IPS-18c (cell line): ENCODE results near the gene NELL1.

ENCODE experiments used
- H3K4me3 ChIP-seq: 2 replicates; pipeline ENCODE4 v1.7.0; 2013; ENCODE audit warnings: low read depth, mild to moderate bottlenecking, low read length, moderate library complexity; ENCODE audit not compliant: insufficient read depth
- H3K9me3 ChIP-seq: one replicate; pipeline ENCODE4 v1.6.1; 2013; ENCODE audit warnings: mild to moderate bottlenecking, low read length, moderate library complexity; ENCODE audit not compliant: control insufficient read depth, insufficient read depth

Gene NELL1

DNA sequence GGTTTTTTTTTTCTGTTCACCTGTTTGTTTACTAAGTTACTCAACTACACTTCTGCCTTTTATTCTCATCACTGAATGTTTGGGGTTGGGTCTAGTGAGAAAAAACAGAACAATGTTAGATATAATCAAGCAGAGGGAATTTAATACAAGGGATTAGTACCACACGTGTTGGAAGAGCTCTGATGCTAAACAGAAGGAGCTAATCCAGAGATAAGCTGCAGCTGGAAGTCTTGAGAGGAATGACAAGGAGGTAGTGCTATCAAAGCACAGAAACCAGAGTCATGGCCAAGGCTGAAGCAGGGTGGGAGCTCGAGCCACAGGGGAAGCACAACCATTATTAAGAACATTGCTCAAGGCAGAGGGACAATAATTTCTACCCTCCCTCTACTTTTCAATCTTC is 919.4 kb downstream of the NELL1 start:
- Histone ChIP-seq H3K4me3 (no peak overlapping the region), H3K9me3 (no peaks in the 10 kb centered on the region)

DNA sequence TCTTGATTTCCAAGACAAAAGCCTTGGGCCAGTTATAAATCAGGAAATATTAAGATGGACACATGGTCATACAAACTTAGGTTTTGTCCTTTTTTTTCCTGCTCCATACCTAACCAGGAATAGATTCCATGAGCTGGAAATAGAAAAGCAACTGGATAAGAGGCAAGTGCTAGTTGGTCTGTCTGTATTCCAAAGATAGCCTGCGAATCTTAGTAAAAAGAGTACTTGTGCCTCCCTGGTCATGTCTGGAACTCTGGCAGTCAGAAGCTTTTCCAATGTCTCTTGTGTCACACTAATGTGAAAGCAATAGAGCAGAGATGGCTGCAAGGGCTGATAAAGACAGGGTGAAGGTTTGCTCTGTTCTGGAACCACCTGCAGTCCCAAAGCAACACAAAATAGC is 933.3 kb downstream of the NELL1 start:
- no peak overlapping the region for H3K4me3 ChIP-seq
- H3K9me3 ChIP-seq, result no peaks in the 10 kb centered on the region

DNA sequence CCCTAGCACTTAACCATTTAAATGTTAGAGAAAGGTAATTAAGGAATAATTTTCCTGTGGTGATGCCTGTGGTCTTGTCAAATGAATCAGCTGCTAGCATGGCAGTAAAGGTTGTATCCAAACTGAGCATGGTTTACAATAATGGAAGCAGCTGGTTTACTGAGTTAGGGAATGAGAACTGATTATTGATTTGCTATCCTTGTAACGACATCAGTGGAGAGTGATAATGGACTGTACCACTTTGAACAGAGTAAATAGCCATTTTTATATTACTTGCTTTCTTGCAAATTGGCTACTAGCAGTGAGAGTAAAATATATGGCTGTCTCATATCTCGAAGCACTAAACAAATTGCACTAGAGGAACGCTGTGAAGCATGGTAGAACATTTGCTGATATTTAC is 934.5 kb downstream of the NELL1 start:
- Histone ChIP-seq H3K4me3 (no peak overlapping the region), H3K9me3 (no peaks in the 10 kb centered on the region)

DNA sequence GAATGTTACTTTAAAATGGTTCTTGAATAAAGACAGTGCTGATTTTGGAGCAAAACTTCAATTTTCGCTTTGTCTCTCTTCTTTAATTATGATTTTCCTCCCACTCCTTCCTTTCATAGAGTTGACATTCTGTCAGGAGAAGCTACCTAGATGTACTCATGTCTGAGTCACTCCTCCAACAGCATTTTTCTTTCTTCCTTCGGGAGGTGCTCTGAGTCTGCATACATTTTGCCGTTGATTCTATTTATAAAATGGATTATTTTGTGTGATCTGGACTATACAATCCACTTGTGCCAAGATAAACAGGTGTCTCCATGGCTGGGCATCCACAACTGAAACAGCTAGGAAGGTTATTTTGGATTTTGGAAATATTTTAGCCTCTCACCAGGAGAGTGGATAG is 935.2 kb downstream of the NELL1 start:
- Histone ChIP-seq H3K4me3 (no peak overlapping the region), H3K9me3 (no peaks in the 10 kb centered on the region)

DNA sequence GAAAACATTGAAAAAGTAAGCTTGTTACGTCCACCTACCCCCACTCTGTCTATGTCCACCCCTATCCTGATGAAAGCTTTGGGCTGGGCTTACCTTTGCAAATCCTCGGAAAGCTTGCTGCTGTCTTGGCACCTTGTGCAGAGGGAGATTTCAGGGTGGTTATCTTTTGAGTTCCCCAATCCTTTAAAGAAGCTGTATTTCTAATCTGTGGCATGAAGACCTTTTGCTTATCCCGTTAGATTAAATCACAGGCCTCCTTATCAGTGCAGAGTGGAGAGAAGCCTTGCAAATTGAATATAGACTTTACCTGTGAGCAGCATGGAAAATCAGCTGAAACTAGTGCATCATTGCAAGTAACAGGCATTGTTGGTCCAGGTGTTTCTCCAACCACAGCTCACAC is 942.9 kb downstream of the NELL1 start:
- Histone ChIP-seq H3K9me3 (no peaks in the 10 kb centered on the region), H3K4me3 (no peak overlapping the region)

DNA sequence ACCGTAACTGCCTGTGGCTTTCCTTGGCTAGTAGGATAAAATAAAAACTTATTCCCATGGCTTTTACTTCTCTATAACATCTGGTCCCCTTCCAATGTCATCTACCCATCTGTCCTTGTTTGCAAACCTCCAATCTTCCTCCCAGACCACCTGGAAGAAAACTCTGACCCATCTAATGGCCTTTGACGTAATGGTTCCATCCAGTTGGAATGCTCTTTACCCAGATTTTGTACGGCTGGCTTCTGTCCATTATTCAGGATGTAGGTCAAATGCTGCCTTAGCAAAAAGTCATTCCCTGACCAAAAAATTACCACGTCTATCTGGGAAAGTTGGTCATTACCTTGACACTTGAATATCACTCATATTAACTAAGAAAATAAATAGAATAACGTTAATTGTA is 945.6 kb downstream of the NELL1 start:
- no peak overlapping the region for H3K4me3 ChIP-seq
- H3K9me3 ChIP-seq, result no peaks in the 10 kb centered on the region

DNA sequence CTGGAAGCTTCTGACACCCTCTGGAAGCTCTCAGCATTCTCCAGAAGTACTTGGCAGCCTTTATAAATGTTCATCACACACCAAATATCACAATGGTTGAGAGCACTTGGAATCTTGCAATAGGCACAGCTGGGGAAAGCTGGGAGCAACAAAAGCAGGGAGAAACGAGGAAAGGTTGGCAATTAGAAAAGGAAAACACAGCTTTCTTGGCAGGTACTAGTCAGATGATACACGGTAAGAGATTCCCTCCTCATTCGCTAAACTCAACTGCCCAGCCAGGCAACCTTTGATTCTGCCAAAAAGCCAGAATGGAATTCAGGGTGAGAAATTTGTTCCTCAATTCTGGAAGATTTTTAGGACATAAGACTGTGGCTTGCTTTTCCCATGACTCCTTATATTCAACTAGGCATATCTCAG is 946.6 kb downstream of the NELL1 start:
- no peak overlapping the region for H3K4me3 ChIP-seq

DNA sequence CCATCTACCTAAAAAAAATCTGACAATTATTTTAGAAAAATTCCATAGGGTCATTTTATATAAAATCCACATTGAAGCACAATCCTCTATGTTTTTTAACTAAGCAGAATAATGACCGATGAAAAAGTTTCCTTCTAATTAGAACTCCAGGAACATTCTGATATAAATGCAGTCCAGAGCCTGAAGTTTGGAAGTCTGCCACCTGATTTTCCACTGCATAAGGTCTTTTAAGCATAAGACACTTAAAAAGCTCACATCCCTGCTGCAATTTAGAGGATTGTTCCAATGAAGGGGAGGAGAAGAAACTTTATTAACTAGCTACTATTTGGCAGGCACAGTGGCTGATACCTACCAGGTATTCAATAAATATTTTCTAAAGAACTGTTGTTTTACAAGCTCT is 953.2 kb downstream of the NELL1 start:
- H3K9me3 ChIP-seq, result no peaks in the 10 kb centered on the region
- H3K4me3 ChIP-seq, result no peak overlapping the region

More for the DNA sequence above, 946.6 kb downstream of the NELL1 start:
- no peaks in the 10 kb centered on the region for H3K9me3 ChIP-seq

DNA sequence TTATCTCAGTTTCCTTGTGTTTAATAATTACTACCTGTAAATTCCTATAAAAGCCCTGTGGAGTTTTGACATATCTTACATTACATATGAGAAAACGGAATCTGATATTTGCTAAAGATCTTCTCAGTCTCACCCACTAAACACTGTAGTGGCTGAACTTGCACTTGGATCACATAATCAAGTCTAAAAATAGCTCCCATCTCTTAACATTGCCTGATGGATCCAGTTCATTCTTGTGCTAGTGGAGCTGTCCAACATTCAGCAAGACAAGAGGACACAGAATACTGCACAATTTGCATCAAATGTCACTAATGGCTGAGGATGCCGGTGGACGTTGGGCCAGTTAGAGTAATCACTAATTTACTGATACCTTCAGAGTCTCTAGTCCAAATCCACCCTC is 953.6 kb downstream of the NELL1 start:
- H3K4me3 ChIP-seq, result no peak overlapping the region
- H3K9me3 ChIP-seq, result no peaks in the 10 kb centered on the region
